Gastroesophageal sphincter (tissue), 4 donors: Measurements from ENCODE around the gene CENPF. TPM values are rescaled to one million over a fixed set of nuclear protein-coding genes. Genes with fewer than 3 reads are reported as not detected.

Experiments used
- total RNA-seq, 4 donors: library from RNA; depleted of rRNA; stranded (reverse); fragments of >200 nt; gene quantifications; one replicate each; pipeline ENCODE4 v1.1.0, GENCODE V29; 2016

Gene CENPF
- total RNA-seq, 4 donors from 2014 or later: 0.31 to 18.4 (median 0.66) TPM

Other genes starting within 250 kb of the CENPF start
- gene PTPN14, start 51.6 kb upstream of the CENPF start, total RNA-seq: 10 to 100 TPM; 38.9 to 96.8 (median 75.4) TPM